Prostate gland (tissue), 2 donors: ENCODE results near the gene RAB3C. TPM values are rescaled to one million over a fixed set of nuclear protein-coding genes. Genes with fewer than 3 reads are reported as not detected.

Experiments used
- DNase-seq: peaks from one replicate; pipeline ENCODE4 v3.0.0-alpha.2; 2019; ENCODE audit warnings: low spot score
- H3K27ac ChIP-seq, 2 donors: fragments of 200-600 bp; sonication (generic); 2 replicates each; pipeline ENCODE4 v1.5.1; 2017 to 2019
- H3K27me3 ChIP-seq: fragments of 200-600 bp; sonication (generic); replicated peaks from 2 replicates; pipeline ENCODE4 v1.5.1; 2019; ENCODE audit not compliant: insufficient read depth
- H3K36me3 ChIP-seq, 2 donors: fragments of 200-600 bp; sonication (generic); 1 replicate in 1 of 2; 2 replicates in 1 of 2; pipeline versions ENCODE4 v1.5.1 to v1.8.1; 2017 to 2019
- H3K4me1 ChIP-seq: fragments of 200-600 bp; sonication (generic); replicated peaks from 2 replicates; pipeline ENCODE4 v1.5.1; 2019
- H3K4me3 ChIP-seq, 2 donors: fragments of 200-600 bp; sonication (generic); 2 replicates each; pipeline ENCODE4 v1.5.1; 2017 to 2019
- H3K9me3 ChIP-seq: fragments of 200-600 bp; sonication (generic); 2 replicates; pipeline ENCODE4 v1.5.1; 2017
- CTCF ChIP-seq, 4 experiments: fragments of 200-600 bp in 2 of 4; fragments of 450-650 bp in 2 of 4; sonication (generic) in 2 of 4; IDR thresholded peaks; 1 replicate in 3 of 4; 2 replicates in 1 of 4; pipeline ENCODE4 v1.5.1; 2016 to 2019; ENCODE audit warnings: antibody characterized with exemption in 4 of 4, mild to moderate bottlenecking in 2 of 4, moderate library complexity in 2 of 4
- POLR2A ChIP-seq: fragments of 450-650 bp; IDR thresholded peaks from one replicate; pipeline ENCODE4 v1.6.1; 2016; ENCODE audit warnings: antibody characterized with exemption, mild to moderate bottlenecking
- POLR2AphosphoS5 ChIP-seq: sonication (generic); formaldehyde crosslinking; IDR thresholded peaks from one replicate; pipeline ENCODE4 v1.6.1; 2017; ENCODE audit warnings: antibody characterized with exemption
- WGBS: methylation state at CpG from one replicate; pipeline ENCODE4 v1.1.5; 2018; 5-methylcytosine and 5-hydroxymethylcytosine counted together
- intact Hi-C: fragments of 100-400 bp; cut with DNase I; formaldehyde crosslinking; loops from one replicate; pipeline ENCODE4 v1.14.2; 2022
- total RNA-seq, 2 donors: library from RNA; depleted of rRNA; stranded (reverse); fragments of >200 nt; gene quantifications; one replicate each; pipeline ENCODE4 v1.1.0, GENCODE V29; 2016

RAB3C gene
- total RNA-seq, 2 donors from 2014 or later, result 0.45 TPM; not detected in 1

- intact Hi-C loops, result loop anchor here (5.0 to 10.0 kb wide), 2 partner anchors 115 to 147 kb away; no protein-coding TSS in a partner anchor
- Histone ChIP-seq H3K4me1 (no peaks in the 10 kb centered on the region), H3K4me3 (no peak overlapping the region), H3K27ac (no peak overlapping the region), H3K27me3 (no peaks in the 10 kb centered on the region), H3K36me3 (no peaks in the 10 kb centered on the region), H3K9me3 (no peaks in the 10 kb centered on the region)
- WGBS, result 92% methylated on average over 12 of the region's 12 CpGs
- no peak for DNase-seq
- TF ChIP-seq POLR2A, result no peak
- no peak for TF ChIP-seq POLR2AphosphoS5
- TF ChIP-seq CTCF (IDR thresholded peaks at IDR 0.05), result no peak
These were observed 307.4 kb downstream of the RAB3C start for GRCh38 chr5:58890265-58890664.

GRCh38 chr5:58890701-58891085 lies 307.8 kb downstream of the RAB3C start:
- Histone ChIP-seq H3K27ac (no peak overlapping the region), H3K36me3 (no peaks in the 10 kb centered on the region), H3K27me3 (no peaks in the 10 kb centered on the region), H3K4me1 (no peaks in the 10 kb centered on the region), H3K4me3 (no peak overlapping the region), H3K9me3 (no peaks in the 10 kb centered on the region)
- DNase-seq, result no peak
- intact Hi-C loops, result loop anchor here (5.0 to 10.0 kb wide), 2 partner anchors 114 to 147 kb away; no protein-coding TSS in a partner anchor
- 95% methylated on average over 6 of the region's 6 CpGs for whole genome bisulfite sequencing
- no peak for TF ChIP-seq CTCF (IDR thresholded peaks at IDR 0.05)
- no peak for TF ChIP-seq POLR2AphosphoS5
- no peak for TF ChIP-seq POLR2A

- no peaks in the 10 kb centered on the region for H3K27me3 ChIP-seq
- no peaks in the 10 kb centered on the region for H3K4me1 ChIP-seq
- no peaks in the 10 kb centered on the region for H3K36me3 ChIP-seq
- TF ChIP-seq POLR2A (no peak), CTCF (IDR thresholded peaks at IDR 0.05) (peak; percentile 40 to 75 (median 68)), POLR2AphosphoS5 (peak; percentile 10)
- WGBS, result 25% methylated on average over 18 of the region's 18 CpGs
- intact Hi-C loops, result loop anchor here (5.0 to 10.0 kb wide), 2 partner anchors 113 to 146 kb away; no protein-coding TSS in a partner anchor
- no peak overlapping the region for H3K4me3 ChIP-seq
- peak; percentile 53 for DNase-seq
- H3K27ac ChIP-seq, result peak overlapping the region in 1 of 2 donors; percentile 10
- no peaks in the 10 kb centered on the region for H3K9me3 ChIP-seq
These were observed 308.5 kb downstream of the RAB3C start for GRCh38 chr5:58891086-58891970.

- intact Hi-C loops, result loop anchor here (5.0 to 10.0 kb wide), 2 partner anchors 113 to 145 kb away; no protein-coding TSS in a partner anchor
- Histone ChIP-seq H3K36me3 (no peaks in the 10 kb centered on the region), H3K9me3 (no peaks in the 10 kb centered on the region), H3K4me3 (no peak overlapping the region), H3K27ac (no peak overlapping the region), H3K4me1 (no peaks in the 10 kb centered on the region), H3K27me3 (no peaks in the 10 kb centered on the region)
- TF ChIP-seq POLR2AphosphoS5, result no peak
- TF ChIP-seq CTCF (IDR thresholded peaks at IDR 0.05), result peak in 1 of 4 experiments; percentile 1
- DNase-seq, result no peak
These were observed 309.1 kb downstream of the RAB3C start for GRCh38 chr5:58891971-58892343.

GRCh38 chr5:58893551-58893950 lies 310.7 kb downstream of the RAB3C start:
- intact Hi-C loops, result loop anchor here (5.0 to 10.0 kb wide), 2 partner anchors 111 to 144 kb away; no protein-coding TSS in a partner anchor
- Histone ChIP-seq H3K36me3 (no peaks in the 10 kb centered on the region), H3K27me3 (no peaks in the 10 kb centered on the region), H3K4me3 (no peak overlapping the region), H3K4me1 (no peaks in the 10 kb centered on the region), H3K9me3 (no peaks in the 10 kb centered on the region), H3K27ac (no peak overlapping the region)
- WGBS, result 94% methylated on average over 1 of the region's 1 CpG
- no peak for DNase-seq
- TF ChIP-seq POLR2AphosphoS5 (no peak), CTCF (IDR thresholded peaks at IDR 0.05) (no peak), POLR2A (no peak)
